Skeletal muscle tissue (tissue), 4 donors: ENCODE measurements around the gene PDGFD. TPM values are rescaled to one million over a fixed set of nuclear protein-coding genes. Genes with fewer than 3 reads are reported as not detected.

ENCODE experiments used
- H3K27ac ChIP-seq: one replicate; pipeline ENCODE4 v1.7.0; 2013; ENCODE audit warnings: mild to moderate bottlenecking, low read depth, low read length, inconsistent platforms
- H3K27me3 ChIP-seq, 3 donors: one replicate each; pipeline ENCODE4 v1.7.0; 2013; ENCODE audit warnings: low read length in 3 of 3; ENCODE audit not compliant: control insufficient read depth in 3 of 3, insufficient read depth in 3 of 3
- H3K36me3 ChIP-seq, 3 donors: one replicate each; pipeline ENCODE4 v1.7.0; 2013; ENCODE audit warnings: low read length in 3 of 3; ENCODE audit not compliant: control insufficient read depth in 3 of 3, insufficient read depth in 3 of 3
- H3K4me1 ChIP-seq, 3 donors: one replicate each; pipeline ENCODE4 v1.7.0; 2013; ENCODE audit warnings: low read length in 3 of 3, mild to moderate bottlenecking in 3 of 3; ENCODE audit not compliant: control insufficient read depth in 3 of 3, insufficient read depth in 3 of 3
- H3K4me3 ChIP-seq, 3 donors: one replicate each; pipeline ENCODE4 v1.7.0; 2013; ENCODE audit warnings: low read length in 3 of 3
- H3K9ac ChIP-seq, 3 donors: one replicate each; pipeline ENCODE4 v1.7.0; 2013; ENCODE audit warnings: low read length in 3 of 3, mild to moderate bottlenecking in 3 of 3, moderate library complexity in 2 of 3, low read depth in 1 of 3
- H3K9me3 ChIP-seq, 3 donors: one replicate each; pipeline ENCODE4 v1.7.0; 2013; ENCODE audit warnings: low read length in 3 of 3; ENCODE audit not compliant: control insufficient read depth in 3 of 3
- total RNA-seq: library from RNA; depleted of rRNA; stranded (reverse); fragments of >200 nt; gene quantifications from one replicate; pipeline ENCODE4 v1.2.3, GENCODE V29; 2014
- donor health status: Osteomylitis.

Gene PDGFD
- total RNA-seq, 1 donor from 2014 or later: 24.0 TPM

DNA sequence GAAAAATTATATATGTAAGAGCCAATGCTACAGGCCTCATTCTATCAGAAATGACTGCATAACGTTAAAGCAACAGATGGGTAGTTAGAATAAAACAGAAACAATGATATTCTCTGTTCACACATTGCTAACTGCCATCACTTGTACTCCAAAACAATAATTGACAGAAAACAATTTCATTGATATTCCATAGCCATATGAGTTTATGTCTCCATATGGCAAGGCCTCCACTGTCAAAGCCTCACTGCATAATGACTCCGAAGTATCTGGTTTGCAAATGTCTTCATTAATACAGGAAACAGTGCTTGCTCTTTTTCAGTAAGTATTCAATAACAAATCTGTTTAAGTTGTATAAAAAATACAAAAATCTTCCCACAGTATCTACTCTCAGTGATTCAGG, 117.6 kb downstream of the PDGFD start:
- Histone ChIP-seq H3K27ac (no peak overlapping the region), H3K36me3 (no peaks in the 10 kb centered on the region), H3K27me3 (no peaks in the 10 kb centered on the region), H3K4me3 (no peak overlapping the region), H3K9me3 (no peaks in the 10 kb centered on the region), H3K4me1 (no peaks in the 10 kb centered on the region), H3K9ac (no peak overlapping the region)

DNA sequence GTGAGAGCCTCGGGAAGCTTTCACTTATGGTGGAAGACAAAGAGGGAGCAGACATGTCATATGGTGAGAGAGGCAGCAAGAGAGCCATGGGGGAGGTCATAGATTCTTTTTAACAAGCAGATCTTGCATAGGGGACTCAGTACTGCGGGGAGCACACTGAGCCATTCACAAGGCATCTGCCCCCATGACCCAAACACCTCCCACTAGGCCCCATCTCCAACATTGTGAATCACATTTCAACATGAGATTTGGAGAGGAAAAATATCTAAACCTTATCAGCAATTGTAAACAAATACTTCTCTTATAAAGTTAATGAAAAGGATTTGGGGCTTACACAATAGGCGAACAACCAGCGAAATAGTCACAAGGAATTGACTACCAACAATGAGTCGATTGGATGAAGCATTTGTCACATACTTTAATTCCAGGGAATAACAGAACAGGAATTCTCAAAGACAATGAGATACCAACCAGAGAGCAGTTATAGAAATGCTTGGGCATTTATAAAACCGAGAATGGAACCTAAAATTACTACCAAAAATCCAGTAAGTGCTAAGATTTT, 120.2 kb downstream of the PDGFD start:
- Histone ChIP-seq H3K27ac (no peak overlapping the region), H3K27me3 (no peaks in the 10 kb centered on the region), H3K4me1 (no peaks in the 10 kb centered on the region), H3K9me3 (no peaks in the 10 kb centered on the region), H3K4me3 (no peak overlapping the region), H3K36me3 (no peaks in the 10 kb centered on the region), H3K9ac (no peak overlapping the region)

DNA sequence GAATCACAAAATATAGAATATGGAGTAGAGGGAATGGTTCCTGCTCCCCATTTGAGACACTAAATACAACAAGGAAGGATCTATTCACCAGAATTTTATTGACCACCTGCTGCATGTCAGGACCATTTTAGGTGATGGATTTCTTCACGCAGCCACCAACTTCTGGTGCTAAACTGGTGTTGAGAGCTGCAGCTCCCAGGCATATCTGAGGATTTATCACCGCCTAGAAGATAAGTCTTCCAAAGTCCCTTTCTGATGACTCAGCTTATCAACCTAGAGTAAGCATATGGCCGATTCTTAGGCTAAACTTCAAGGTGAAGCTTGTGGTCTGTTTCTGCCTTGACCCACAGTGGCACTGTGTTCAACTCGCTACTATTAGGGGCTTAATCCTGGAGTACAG, 120.8 kb downstream of the PDGFD start:
- no peaks in the 10 kb centered on the region for H3K9me3 ChIP-seq
- H3K4me1 ChIP-seq: no peaks in the 10 kb centered on the region
- H3K27ac ChIP-seq: no peak overlapping the region
- H3K9ac ChIP-seq: no peak overlapping the region
- no peak overlapping the region for H3K4me3 ChIP-seq
- no peaks in the 10 kb centered on the region for H3K36me3 ChIP-seq
- no peaks in the 10 kb centered on the region for H3K27me3 ChIP-seq

DNA sequence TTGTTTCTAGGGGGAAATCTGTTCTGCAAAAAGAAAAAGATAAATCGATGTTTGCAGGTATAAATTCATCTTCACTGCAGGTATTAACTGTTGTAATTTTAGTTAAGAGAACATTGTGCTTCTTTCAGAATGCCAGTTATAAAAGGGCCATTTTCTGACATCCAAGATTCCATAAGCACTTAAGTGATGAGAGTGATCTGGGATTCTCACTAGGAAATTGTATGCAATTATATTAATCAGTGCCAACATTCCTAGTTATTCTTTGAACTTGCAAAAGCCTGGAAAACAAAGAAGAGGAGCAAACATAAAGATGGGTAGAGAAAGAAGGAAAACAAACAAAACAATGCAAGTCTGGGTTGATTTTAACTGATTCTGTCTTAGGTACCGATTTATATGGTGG, 122.2 kb downstream of the PDGFD start:
- Histone ChIP-seq H3K27me3 (no peaks in the 10 kb centered on the region), H3K9ac (no peak overlapping the region), H3K9me3 (no peaks in the 10 kb centered on the region), H3K36me3 (no peaks in the 10 kb centered on the region), H3K4me3 (no peak overlapping the region), H3K4me1 (no peaks in the 10 kb centered on the region), H3K27ac (no peak overlapping the region)

DNA sequence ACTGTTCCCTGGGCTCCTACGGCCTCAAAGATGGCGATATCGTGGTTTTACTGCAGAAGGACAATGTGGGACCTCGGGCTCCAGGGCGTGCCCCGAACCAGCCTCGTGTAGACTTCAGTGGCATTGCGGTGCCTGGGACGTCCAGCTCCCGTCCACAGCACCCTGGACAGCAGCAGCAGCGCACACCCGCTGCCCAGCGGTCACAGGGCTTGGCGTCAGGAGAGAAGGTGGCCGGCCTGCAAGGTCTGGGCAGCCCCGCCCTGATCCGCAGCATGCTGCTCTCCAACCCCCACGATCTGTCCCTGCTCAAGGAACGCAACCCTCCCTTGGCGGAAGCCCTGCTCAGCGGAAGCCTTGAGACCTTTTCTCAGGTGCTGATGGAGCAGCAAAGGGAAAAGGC, 127.0 kb downstream of the PDGFD start:
- no peak overlapping the region for H3K4me3 ChIP-seq

DNA sequence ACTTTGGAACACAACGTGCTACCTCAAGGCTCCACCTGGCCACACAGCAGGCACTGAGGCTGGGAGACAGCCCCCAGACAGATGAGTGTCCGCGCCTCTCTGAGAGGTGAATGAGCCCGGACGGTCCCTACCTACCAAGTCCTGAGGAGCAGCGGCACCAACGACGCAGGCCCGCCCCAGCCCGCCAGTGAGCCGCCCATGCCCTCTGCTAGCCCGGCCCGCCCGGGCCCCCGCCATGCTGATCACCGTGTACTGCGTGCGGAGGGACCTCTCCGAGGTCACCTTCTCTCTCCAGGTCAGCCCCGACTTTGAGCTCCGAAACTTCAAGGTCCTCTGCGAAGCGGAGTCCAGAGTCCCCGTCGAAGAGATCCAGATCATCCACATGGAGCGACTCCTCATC, 127.4 kb downstream of the PDGFD start, which contains the start of gene DDI1:
DDI1 (plus strand) TSS at position 53 of the 400 bp plus-strand sequence; CDS start at position 236, 183 bp downstream.
- H3K27ac ChIP-seq: no peak within 1 kb of the TSS
- H3K4me3 ChIP-seq: no peak within 1 kb of the TSS
- H3K4me1 ChIP-seq: no peaks in the 10 kb centered on the region
- no peaks in the 10 kb centered on the region for H3K36me3 ChIP-seq
- H3K9ac ChIP-seq: no peak within 1 kb of the TSS
- no peaks in the 10 kb centered on the region for H3K27me3 ChIP-seq
- H3K9me3 ChIP-seq: no peaks in the 10 kb centered on the region

More for the DNA sequence above, 127.0 kb downstream of the PDGFD start:
- no peak overlapping the region for H3K9ac ChIP-seq
- no peaks in the 10 kb centered on the region for H3K4me1 ChIP-seq
- H3K9me3 ChIP-seq: no peaks in the 10 kb centered on the region
- no peak overlapping the region for H3K27ac ChIP-seq
- H3K27me3 ChIP-seq: no peaks in the 10 kb centered on the region
- H3K36me3 ChIP-seq: no peaks in the 10 kb centered on the region

DNA sequence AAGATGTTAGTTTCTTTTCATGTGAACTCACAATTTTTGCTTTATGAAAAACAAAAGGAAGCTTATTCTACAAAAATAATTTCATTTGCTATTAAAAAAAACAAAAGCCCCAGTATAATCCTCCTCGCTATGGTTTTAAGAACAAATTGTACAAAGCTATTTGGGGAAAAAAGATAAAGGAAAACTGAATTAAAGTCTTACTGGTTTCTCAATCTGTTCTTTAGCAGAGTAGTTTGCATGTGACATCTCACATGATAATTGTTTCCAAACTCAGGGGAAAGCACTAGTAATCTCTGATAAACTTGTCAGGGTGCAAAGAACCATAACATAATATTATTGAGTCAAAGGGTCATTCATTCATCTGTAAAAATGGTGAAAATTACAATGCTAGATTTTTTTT, 130.4 kb downstream of the PDGFD start:
- Histone ChIP-seq H3K27ac (no peak overlapping the region), H3K9me3 (no peaks in the 10 kb centered on the region), H3K4me3 (no peak overlapping the region), H3K4me1 (no peaks in the 10 kb centered on the region), H3K9ac (no peak overlapping the region), H3K36me3 (no peaks in the 10 kb centered on the region), H3K27me3 (no peaks in the 10 kb centered on the region)

DNA sequence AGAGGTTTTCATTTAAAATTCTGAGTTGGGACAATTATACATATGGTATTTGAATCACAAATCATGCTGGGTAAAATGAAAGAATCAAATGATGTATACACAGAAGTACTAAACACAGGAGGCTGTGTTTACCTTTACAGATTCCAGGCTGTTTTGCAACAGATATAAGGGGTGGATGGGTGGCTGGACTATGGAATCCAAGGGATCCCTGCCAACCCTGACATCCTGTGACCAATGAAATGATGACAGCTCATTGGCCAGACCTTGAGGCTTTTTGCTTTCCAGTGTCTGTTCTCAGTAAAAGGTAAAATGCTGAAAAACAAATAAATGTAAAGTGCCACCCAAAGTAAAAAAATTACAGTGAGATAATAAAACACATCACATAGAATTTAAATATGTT, 130.8 kb downstream of the PDGFD start:
- Histone ChIP-seq H3K27ac (no peak overlapping the region), H3K4me1 (no peaks in the 10 kb centered on the region), H3K4me3 (no peak overlapping the region), H3K9me3 (no peaks in the 10 kb centered on the region), H3K9ac (no peak overlapping the region), H3K36me3 (no peaks in the 10 kb centered on the region), H3K27me3 (no peaks in the 10 kb centered on the region)

DNA sequence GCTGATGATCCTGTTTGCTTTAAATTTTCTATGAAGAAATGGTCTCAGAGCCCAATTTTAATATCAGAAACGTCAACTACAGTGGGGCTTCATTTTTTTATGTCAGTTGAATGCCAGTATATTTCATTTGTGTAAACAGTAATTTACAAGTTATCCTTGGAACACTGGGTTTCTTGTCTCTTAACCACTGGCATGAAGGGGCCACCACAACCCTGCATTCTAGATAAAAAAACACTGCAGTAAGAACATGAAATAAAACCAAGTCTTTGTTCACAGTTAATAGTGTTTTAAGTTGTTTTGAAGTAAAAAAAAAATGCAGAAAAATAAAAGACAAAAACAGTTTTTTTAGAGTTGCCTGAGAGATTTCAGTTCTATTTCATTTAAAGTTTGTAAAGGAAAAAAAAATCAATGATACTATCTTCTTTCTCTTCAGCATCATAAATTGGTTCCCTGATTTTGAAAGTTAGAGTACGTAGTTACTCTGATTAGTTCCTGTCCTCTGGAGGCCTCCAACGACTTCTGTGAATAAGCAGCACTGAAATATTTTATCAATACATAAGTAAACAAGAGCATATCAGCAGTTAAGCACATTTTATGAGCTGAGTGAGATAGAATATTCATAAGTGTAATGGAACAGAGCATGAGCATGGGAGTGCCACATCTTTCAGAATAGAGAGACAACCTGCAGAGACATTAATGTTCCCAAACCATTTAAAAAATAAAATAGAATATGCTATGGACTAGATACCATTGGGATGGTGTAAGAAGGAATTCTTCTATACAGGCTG, 135.3 kb downstream of the PDGFD start:
- H3K36me3 ChIP-seq: no peaks in the 10 kb centered on the region
- no peak overlapping the region for H3K9ac ChIP-seq
- no peaks in the 10 kb centered on the region for H3K27me3 ChIP-seq
- no peak overlapping the region for H3K27ac ChIP-seq
- no peak overlapping the region for H3K4me3 ChIP-seq
- H3K4me1 ChIP-seq: no peaks in the 10 kb centered on the region
- no peaks in the 10 kb centered on the region for H3K9me3 ChIP-seq

DNA sequence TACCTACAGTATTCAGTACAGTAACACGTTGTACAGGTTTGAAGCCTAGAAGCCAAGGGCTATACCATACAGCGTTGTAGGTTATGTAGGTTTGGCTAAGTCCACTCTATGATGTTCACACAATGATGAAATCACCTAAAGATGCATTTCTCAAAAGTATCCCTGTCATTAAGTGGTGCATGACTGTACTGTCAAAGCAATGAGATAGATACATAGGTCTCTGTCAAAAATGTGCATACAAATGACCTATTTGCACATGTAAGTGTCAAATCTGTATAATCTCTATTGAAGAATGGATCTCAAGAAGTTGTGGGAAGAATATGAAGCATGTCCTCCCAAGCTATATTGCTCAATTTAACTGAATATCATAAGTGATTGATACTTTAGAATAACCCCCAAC, 139.4 kb downstream of the PDGFD start:
- H3K4me1 ChIP-seq: no peaks in the 10 kb centered on the region
- no peak overlapping the region for H3K27ac ChIP-seq
- no peak overlapping the region for H3K9ac ChIP-seq
- H3K36me3 ChIP-seq: no peaks in the 10 kb centered on the region
- no peaks in the 10 kb centered on the region for H3K27me3 ChIP-seq
- no peak overlapping the region for H3K4me3 ChIP-seq
- no peaks in the 10 kb centered on the region for H3K9me3 ChIP-seq
